ENCODE results near the gene DENND1B. TPM values are rescaled to one million over a fixed set of nuclear protein-coding genes. Genes with fewer than 3 reads are reported as not detected.
A peak's percentile ranks its signal among the peaks of the same experiment; 100 is the strongest.

Gene DENND1B
- total and polyA plus RNA-seq, 2 of the 8 experiments (the other 6 are each of a cell fraction or from before 2014, with no cell fraction given) = 0.74 to 3.3 TPM

- H3K9me3 ChIP-seq (ENCODE audit: insufficient read depth in 2 of 2, low read depth in 1 of 2, low read length in 1 of 2) = no peaks in the 10 kb centered on the region
- H3K4me3 ChIP-seq (ENCODE audit: extremely low read depth in 1 of 4, insufficient read depth in 2 of 4, low read depth in 3 of 4, low read length in 4 of 4) = no peak overlapping the region
- ChIA-PET POLR2A (ENCODE audit: partially characterized antibody) (interaction anchor here (1.0 kb wide), 1 partner anchor 142 kb away, joined by 3 read pairs; the partner anchor contains the start of gene DENND1B), CTCF (ENCODE audit: partially characterized antibody) (interaction anchor here (0.6 to 1.8 kb wide), 6 partner anchors 16 to 300 kb away, joined by 3 to 4 read pairs (median 4); no protein-coding TSS in a partner anchor)
- FAIRE-seq (no peak), DNase-seq (ENCODE audit: low read depth in 1 of 2, low spot score in 2 of 2) (no peak)
- no peak overlapping the region for H3K56ac ChIP-seq (replicated peaks; ENCODE audit: insufficient read length, low read depth, low read length)
- no peak overlapping the region for H4K5ac ChIP-seq (ENCODE audit: insufficient read length, low read depth, low read length)
- H2BK120ac ChIP-seq (replicated peaks; ENCODE audit: low read depth, low read length) = no peak overlapping the region
- no peak overlapping the region for H3K18ac ChIP-seq (ENCODE audit: extremely low read depth, low read length)
- no peaks in the 10 kb centered on the region for H3K36me3 ChIP-seq (ENCODE audit: control insufficient read depth in 2 of 4, insufficient read depth in 4 of 4, low read length in 3 of 4)
- no peak overlapping the region for H2BK15ac ChIP-seq (ENCODE audit: low read length)
- peak overlapping the region; percentile 70 for H3K23ac ChIP-seq (ENCODE audit: insufficient read length)
- H3K27ac ChIP-seq (ENCODE audit: low read depth, low read length) = no peak overlapping the region
- H3K9ac ChIP-seq (replicated peaks in 1 of 4; ENCODE audit: extremely low read depth in 1 of 4, low read depth in 3 of 4, low read length in 3 of 4) = no peak overlapping the region
- H2AFZ ChIP-seq (ENCODE audit: low read length) = no peak overlapping the region
- no peaks in the 10 kb centered on the region for H3K27me3 ChIP-seq (replicated peaks in 1 of 4; ENCODE audit: control insufficient read depth in 3 of 4, extremely low read depth in 1 of 4, insufficient read depth in 3 of 4, low read length in 3 of 4)
- no peak overlapping the region; the same call in 1 of the 2 replicates for H2AK5ac ChIP-seq (ENCODE audit: low read depth, low read length)
- H4K20me1 ChIP-seq (replicated peaks in 1 of 2; ENCODE audit: control insufficient read depth in 1 of 2, insufficient read depth in 2 of 2, low read length in 2 of 2) = no peaks in the 10 kb centered on the region
- 0 out of 4 replicates have a peak overlapping the region, but pooled peaks of 1 of the 2 experiments have one; percentile 3 for H3K4me2 ChIP-seq (ENCODE audit: insufficient read depth in 1 of 2, low read depth in 2 of 2, low read length in 2 of 2)
- no peak overlapping the region for H2BK5ac ChIP-seq (ENCODE audit: low read depth, low read length)
- H2BK12ac ChIP-seq (ENCODE audit: low read depth, low read length) = no peak overlapping the region
- no peaks in the 10 kb centered on the region for H3K23me2 ChIP-seq (ENCODE audit: low read depth, low read length)
- no peak overlapping the region for H2BK20ac ChIP-seq (ENCODE audit: low read length)
- no peaks in the 10 kb centered on the region for H3K79me1 ChIP-seq (ENCODE audit: low read depth, low read length)
- H3K14ac ChIP-seq (ENCODE audit: insufficient read length) = no peak overlapping the region
- TF ChIP-seq ASH2L (IDR thresholded peaks at IDR 0.05; ENCODE audit: low read length) (no peak), KDM1A (IDR thresholded peaks at IDR 0.05; ENCODE audit: borderline replicate concordance, low read length) (no peak), SRF (IDR thresholded peaks at IDR 0.05; ENCODE audit: low read depth, low read length) (no peak), SAP30 (IDR thresholded peaks at IDR 0.05; ENCODE audit: insufficient read depth, insufficient replicate concordance, low read length) (no peak), PHF8 (conservative IDR thresholded peaks at IDR 0.05; ENCODE audit: low read depth, low read length) (no peak)
- H4K91ac ChIP-seq (replicated peaks; ENCODE audit: insufficient read length, low read length) = no peak overlapping the region
- H3K79me2 ChIP-seq (ENCODE audit: control insufficient read depth in 1 of 2, insufficient read depth in 2 of 2, low read length in 2 of 2) = no peaks in the 10 kb centered on the region
- H4K8ac ChIP-seq (ENCODE audit: extremely low read depth, insufficient read depth, low read length) = no peak overlapping the region
- peaks cover 0 to 8% (median 0%) of the 10 kb centered on the region in 4 experiments; a peak in 1 of 7 replicates for H3K4me1 ChIP-seq (replicated peaks in 1 of 4; ENCODE audit: control insufficient read depth in 3 of 4, insufficient read depth in 4 of 4, low read length in 3 of 4)
- H3K4ac ChIP-seq (replicated peaks; ENCODE audit: insufficient read length, low read depth, low read length) = no peak overlapping the region
- WGBS, 2 experiments (ENCODE audit: extremely low coverage in 1 of 2, insufficient coverage in 1 of 2, insufficient read length in 1 of 2, insufficient replicate concordance in 2 of 2, low coverage in 1 of 2, low lambda C conversion rate in 2 of 2, missing lambda C conversion rate in 1 of 2) = 66% methylated on average over 2 of the region's 2 CpGs; no CpG with 5 or more reads in 1 of the 2 experiments
Observed at GRCh38 chr1:197633447-197634078, 141.7 kb downstream of the DENND1B start.

Data from H1 (cell line).